HCT116 (cell line): ENCODE results near the gene PNPO. TPM values are rescaled to one million over a fixed set of nuclear protein-coding genes. Genes with fewer than 3 reads are reported as not detected.

Experiments used
- ATAC-seq: fragments of 200-7000 bp; cut with Tn5 transposase; 2 replicates; pipeline ENCODE4 v1.9.1; 2020; ENCODE audit warnings: mild to moderate bottlenecking, moderate library complexity
- BruUV-seq: library from RNA; stranded (reverse); fragments of 400-500 nt; replicated peaks from 2 replicates; lab custom pipeline; 2021; lab: Mats Ljungman, UMichigan
- CTCF ChIA-PET: fragments of 300-600 bp; sonication (Branson Sonifier 250); formaldehyde crosslinking; loops from one replicate; lab custom pipeline; 2021; ENCODE audit warnings: antibody characterized with exemption; lab: Charles Lee
- POLR2A ChIA-PET: fragments of 300-600, 350-600 bp; sonication (Branson Sonifier 250); formaldehyde crosslinking; loops from one replicate; lab custom pipeline; 2021; ENCODE audit warnings: antibody characterized with exemption; lab: Charles Lee
- RAD21 ChIA-PET, 2 experiments: fragments of 300-600 bp; sonication (Branson Sonifier 250); formaldehyde crosslinking; loops; one replicate each; lab custom pipeline; 2023; ENCODE audit warnings: low total read pairs in 2 of 2; ENCODE audit not compliant: uncharacterized antibody in 2 of 2, unreplicated experiment in 2 of 2, low non-redundant PET in 1 of 2; lab: Charles Lee
- DNase-seq: peaks from one replicate; pipeline ENCODE4 v3.0.0-alpha.2; 2010; ENCODE audit warnings: low read depth, low spot score
- H2AFZ ChIP-seq: fragments of 200-600 bp; shearing (Covaris generic), sonication (generic); 2 replicates; pipeline ENCODE4 v1.6.1; 2017; ENCODE audit warnings: low read depth, mixed run types, mixed read lengths, antibody characterized with exemption, low read length; ENCODE audit not compliant: poor library complexity, severe bottlenecking
- H3K27ac ChIP-seq: 2 replicates; pipeline ENCODE4 v1.5.1; 2012; ENCODE audit warnings: low read depth, low read length
- H3K27me3 ChIP-seq: fragments of 200-600 bp; sonication (generic); 2 replicates; pipeline ENCODE4 v1.6.1; 2016; ENCODE audit warnings: mixed run types, low read length, mixed read lengths; ENCODE audit not compliant: insufficient read depth
- H3K36me3 ChIP-seq, 2 experiments: fragments of 200-500 bp in 1 of 2; fragments of 200-600 bp in 1 of 2; sonication (Bioruptor generic) in 1 of 2; sonication (generic) in 1 of 2; 2 replicates each; pipeline versions ENCODE4 v1.5.1 to v1.6.1; 2014 to 2016; ENCODE audit warnings: low read length in 2 of 2, inconsistent platforms in 1 of 2, mixed read lengths in 1 of 2, mixed run types in 1 of 2; ENCODE audit not compliant: insufficient read depth in 2 of 2, control insufficient read depth in 1 of 2
- H3K4me1 ChIP-seq, 2 experiments: fragments of 200-600 bp in 1 of 2; sonication (generic) in 1 of 2; 2 replicates each; pipeline versions ENCODE4 v1.5.1 to v1.6.1; 2012 to 2017; ENCODE audit warnings: low read length in 2 of 2, inconsistent platforms in 1 of 2, mild to moderate bottlenecking in 1 of 2, mixed read lengths in 1 of 2, mixed run types in 1 of 2, moderate library complexity in 1 of 2; ENCODE audit not compliant: insufficient read depth in 2 of 2, control insufficient read depth in 1 of 2
- H3K4me2 ChIP-seq: fragments of 200-600 bp; sonication (generic); 2 replicates; pipeline ENCODE4 v1.6.1; 2017; ENCODE audit warnings: mixed run types, low read length, mixed read lengths
- H3K4me3 ChIP-seq, 2 experiments: fragments of 200-600 bp in 1 of 2; sonication (generic) in 1 of 2; replicated peaks in 1 of 2; 2 replicates each; pipeline ENCODE4 v1.5.1; 2011 to 2016; ENCODE audit warnings: low read length in 2 of 2, control low read depth in 1 of 2, low read depth in 1 of 2, mild to moderate bottlenecking in 1 of 2, mixed read lengths in 1 of 2, mixed run types in 1 of 2
- H3K79me2 ChIP-seq: fragments of 200-600 bp; sonication (generic); 2 replicates; pipeline ENCODE4 v1.6.1; 2017; ENCODE audit warnings: mild to moderate bottlenecking, mixed run types, low read length, moderate library complexity, mixed read lengths; ENCODE audit not compliant: insufficient read depth
- H3K9ac ChIP-seq: fragments of 200-600 bp; sonication (generic); 2 replicates; pipeline ENCODE4 v1.6.1; 2016; ENCODE audit warnings: low read length, mixed read lengths
- H3K9me2 ChIP-seq: fragments of 200-600 bp; sonication (generic), shearing (Covaris generic); 2 replicates; pipeline ENCODE4 v1.6.1; 2017; ENCODE audit warnings: mixed run types, mild to moderate bottlenecking, moderate library complexity; ENCODE audit not compliant: insufficient read depth
- H3K9me3 ChIP-seq, 2 experiments: fragments of 200-500 bp in 1 of 2; fragments of 200-600 bp in 1 of 2; sonication (Bioruptor generic) in 1 of 2; sonication (generic) in 1 of 2; 2 replicates each; pipeline ENCODE4 v1.6.1; 2014 to 2017; ENCODE audit warnings: low read length in 2 of 2, mixed read lengths in 2 of 2, inconsistent platforms in 1 of 2, low read depth in 1 of 2, mild to moderate bottlenecking in 1 of 2, mixed run types in 1 of 2, moderate library complexity in 1 of 2; ENCODE audit not compliant: control insufficient read depth in 1 of 2, insufficient read depth in 1 of 2
- H4K20me1 ChIP-seq: fragments of 200-600 bp; sonication (generic), shearing (Covaris generic); 2 replicates; pipeline ENCODE4 v1.6.1; 2017; ENCODE audit warnings: mixed run types, mild to moderate bottlenecking, moderate library complexity; ENCODE audit not compliant: insufficient read depth
- EGR1 ChIP-seq: IDR thresholded peaks from 2 replicates; pipeline ENCODE4 v1.6.1; 2012; ENCODE audit warnings: low read depth
- ELF1 ChIP-seq: IDR thresholded peaks from 2 replicates; pipeline ENCODE4 v1.6.1; 2012; ENCODE audit warnings: low read depth, borderline replicate concordance
- EZH2 ChIP-seq: fragments of 200-600 bp; sonication (generic); IDR thresholded peaks from 2 replicates; pipeline ENCODE4 v1.6.1; 2017; ENCODE audit warnings: antibody characterized with exemption, mixed run types
- EZH2phosphoT487 ChIP-seq: fragments of 200-600 bp; IDR thresholded peaks from 2 replicates; pipeline ENCODE4 v1.6.1; 2018; ENCODE audit warnings: antibody characterized with exemption, borderline replicate concordance
- FOSL1 ChIP-seq: IDR thresholded peaks from 2 replicates; pipeline ENCODE4 v1.6.1; 2012; ENCODE audit warnings: low read depth
- JUND ChIP-seq: IDR thresholded peaks from 2 replicates; pipeline ENCODE4 v1.6.1; 2012
- POLR2A ChIP-seq: IDR thresholded peaks from 2 replicates; pipeline ENCODE4 v1.7.0; 2011; ENCODE audit warnings: borderline replicate concordance; ENCODE audit not compliant: insufficient read depth, insufficient read length; ENCODE audit errors: extremely low read depth
- POLR2AphosphoS5 ChIP-seq: IDR thresholded peaks from 2 replicates; pipeline ENCODE4 v1.6.1; 2011; ENCODE audit warnings: mild to moderate bottlenecking, low read depth, low read length, moderate library complexity
- RAD21 ChIP-seq: IDR thresholded peaks from 2 replicates; pipeline ENCODE4 v1.6.1; 2012; ENCODE audit warnings: low read depth, mild to moderate bottlenecking
- SIN3A ChIP-seq: IDR thresholded peaks from 2 replicates; pipeline ENCODE4 v1.6.1; 2012; ENCODE audit warnings: low read depth
- SP1 ChIP-seq: IDR thresholded peaks from 2 replicates; pipeline ENCODE4 v1.6.1; 2012; ENCODE audit warnings: low read depth
- SRF ChIP-seq: IDR thresholded peaks from 2 replicates; pipeline ENCODE4 v1.6.1; 2012; ENCODE audit warnings: low read depth
- YY1 ChIP-seq: IDR thresholded peaks from 2 replicates; pipeline ENCODE4 v1.6.1; 2011; ENCODE audit warnings: low read length, low read depth, moderate library complexity, mild to moderate bottlenecking; ENCODE audit not compliant: insufficient replicate concordance; ENCODE audit errors: extremely low read depth
- ZFX ChIP-seq: fragments of 450-650 bp; IDR thresholded peaks from 2 replicates; pipeline ENCODE4 v1.6.1; 2017
- ZNF274 ChIP-seq: fragments of 200-500 bp; sonication (Bioruptor generic); IDR thresholded peaks from 2 replicates; pipeline ENCODE4 v1.6.1; 2014; ENCODE audit warnings: mild to moderate bottlenecking, low read depth, low read length, inconsistent platforms
- intact Hi-C: fragments of 100-400 bp; cut with micrococcal nuclease; formaldehyde crosslinking; loops from 2 replicates; pipeline ENCODE4 v1.10.0; 2022
- total RNA-seq: library from RNA; stranded (reverse); gene quantifications from one replicate; pipeline ENCODE4 v1.2.1, GENCODE V29; 2021; ENCODE audit not compliant: unreplicated experiment
- TF ChIP-seq, protein P1 (sequence below): IDR thresholded peaks from 2 replicates; pipeline ENCODE4 v1.6.1; 2012
- TF ChIP-seq, protein P2 (sequence below): IDR thresholded peaks from 2 replicates; pipeline ENCODE4 v1.6.1; 2011; ENCODE audit warnings: mild to moderate bottlenecking, low read length, moderate library complexity; ENCODE audit not compliant: insufficient replicate concordance; ENCODE audit errors: extremely low read depth
- TF ChIP-seq, protein P3 (sequence below), 3 experiments: fragments of 200-600 bp in 1 of 3; sonication (generic) in 1 of 3; IDR thresholded peaks in 2 of 3; conservative IDR thresholded peaks in 1 of 3; 2 replicates each; pipeline ENCODE4 v1.5.1; 2012 to 2017; ENCODE audit warnings: low read depth in 2 of 3, low read length in 2 of 3, antibody characterized with exemption in 1 of 3, borderline replicate concordance in 1 of 3, control low read depth in 1 of 3, mild to moderate bottlenecking in 1 of 3, mixed read lengths in 1 of 3, mixed run types in 1 of 3, moderate library complexity in 1 of 3; ENCODE audit not compliant: insufficient read depth in 1 of 3
- TF ChIP-seq, protein P4 (sequence below): IDR thresholded peaks from 2 replicates; pipeline ENCODE4 v1.6.1; 2012; ENCODE audit warnings: low read depth

PNPO gene
- total RNA-seq, 1 experiment from 2014 or later: 74.9 TPM

DNA sequence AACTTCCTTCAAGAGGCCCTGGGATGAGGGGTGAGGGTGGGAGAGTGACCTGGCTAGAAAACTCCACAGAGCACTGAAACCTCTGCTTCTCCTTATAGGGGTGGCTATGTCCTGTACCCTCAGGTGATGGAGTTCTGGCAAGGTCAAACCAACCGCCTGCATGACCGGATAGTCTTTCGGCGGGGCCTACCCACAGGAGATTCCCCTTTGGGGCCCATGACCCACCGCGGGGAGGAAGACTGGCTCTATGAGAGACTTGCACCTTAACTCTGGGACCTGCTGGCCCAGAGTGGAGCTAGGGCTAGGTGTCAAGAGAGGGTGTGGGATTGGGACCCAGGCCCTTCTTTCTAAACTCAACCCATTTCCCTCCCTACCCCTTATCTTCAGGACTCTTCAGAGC lies 5.1 kb downstream of the PNPO start:
- BruUV-seq: no TSS peak
- intact Hi-C loops: no loop called here
- peaks cover 10 to 12% of the 10 kb centered on the region in 2 experiments; a peak in 3 of 4 replicates for H3K36me3 ChIP-seq

More for the DNA sequence above, 5.1 kb downstream of the PNPO start:
- Histone ChIP-seq H3K4me3 (no peak overlapping the region), H2AFZ (no peak overlapping the region), H3K79me2 (peaks cover 17% of the 10 kb centered on the region), H3K27me3 (no peaks in the 10 kb centered on the region), H3K9me3 (no peaks in the 10 kb centered on the region), H3K27ac (peak overlapping the region; percentile 66), H3K9me2 (no peaks in the 10 kb centered on the region), H3K4me1 (peaks cover 35 to 54% of the 10 kb centered on the region in 2 experiments), H3K4me2 (peak overlapping the region; percentile 53; the same call in 1 of the 2 replicates), H3K9ac (no peak overlapping the region), H4K20me1 (no peaks in the 10 kb centered on the region)
- POLR2A ChIA-PET: interaction anchor here (0.6 to 4.3 kb wide), 6 partner anchors 9 to 102 kb away, joined by 3 to 20 read pairs (median 5); partner anchors contain the start of genes CDK5RAP3, NFE2L1, PRR15L and SP2
- CTCF ChIA-PET: interaction anchor here (0.7 to 5.1 kb wide), 37 partner anchors 9 to 389 kb away, joined by 3 to 83 read pairs (median 5); partner anchors contain the start of genes CDK5RAP3, LRRC46, MRPL10 and OSBPL7
- ATAC-seq (0 out of 2 replicates have a peak, but pooled peaks have one; percentile 1), DNase-seq (no peak)
- RAD21 ChIA-PET: interaction anchor here (0.6 to 1.3 kb wide), 6 partner anchors 9 to 105 kb away, joined by 3 to 8 read pairs (median 4); partner anchors contain the start of genes CDK5RAP3 (in 2 of the 2), PRR15L (in 1 of the 2) and SCRN2 (in 1 of the 2)
- TF ChIP-seq, protein P1, sequence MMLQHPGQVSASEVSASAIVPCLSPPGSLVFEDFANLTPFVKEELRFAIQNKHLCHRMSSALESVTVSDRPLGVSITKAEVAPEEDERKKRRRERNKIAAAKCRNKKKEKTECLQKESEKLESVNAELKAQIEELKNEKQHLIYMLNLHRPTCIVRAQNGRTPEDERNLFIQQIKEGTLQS: no peak
- TF ChIP-seq RAD21 (no peak), EZH2phosphoT487 (no peak), SIN3A (no peak), POLR2A (no peak), EZH2 (no peak), ELF1 (no peak), JUND (no peak), ZFX (no peak), SP1 (no peak), POLR2AphosphoS5 (no peak), FOSL1 (no peak), SRF (no peak), EGR1 (no peak), ZNF274 (no peak), YY1 (no peak)
- TF ChIP-seq, protein P2, sequence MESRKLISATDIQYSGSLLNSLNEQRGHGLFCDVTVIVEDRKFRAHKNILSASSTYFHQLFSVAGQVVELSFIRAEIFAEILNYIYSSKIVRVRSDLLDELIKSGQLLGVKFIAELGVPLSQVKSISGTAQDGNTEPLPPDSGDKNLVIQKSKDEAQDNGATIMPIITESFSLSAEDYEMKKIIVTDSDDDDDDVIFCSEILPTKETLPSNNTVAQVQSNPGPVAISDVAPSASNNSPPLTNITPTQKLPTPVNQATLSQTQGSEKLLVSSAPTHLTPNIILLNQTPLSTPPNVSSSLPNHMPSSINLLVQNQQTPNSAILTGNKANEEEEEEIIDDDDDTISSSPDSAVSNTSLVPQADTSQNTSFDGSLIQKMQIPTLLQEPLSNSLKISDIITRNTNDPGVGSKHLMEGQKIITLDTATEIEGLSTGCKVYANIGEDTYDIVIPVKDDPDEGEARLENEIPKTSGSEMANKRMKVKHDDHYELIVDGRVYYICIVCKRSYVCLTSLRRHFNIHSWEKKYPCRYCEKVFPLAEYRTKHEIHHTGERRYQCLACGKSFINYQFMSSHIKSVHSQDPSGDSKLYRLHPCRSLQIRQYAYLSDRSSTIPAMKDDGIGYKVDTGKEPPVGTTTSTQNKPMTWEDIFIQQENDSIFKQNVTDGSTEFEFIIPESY: no peak
- TF ChIP-seq, protein P3, sequence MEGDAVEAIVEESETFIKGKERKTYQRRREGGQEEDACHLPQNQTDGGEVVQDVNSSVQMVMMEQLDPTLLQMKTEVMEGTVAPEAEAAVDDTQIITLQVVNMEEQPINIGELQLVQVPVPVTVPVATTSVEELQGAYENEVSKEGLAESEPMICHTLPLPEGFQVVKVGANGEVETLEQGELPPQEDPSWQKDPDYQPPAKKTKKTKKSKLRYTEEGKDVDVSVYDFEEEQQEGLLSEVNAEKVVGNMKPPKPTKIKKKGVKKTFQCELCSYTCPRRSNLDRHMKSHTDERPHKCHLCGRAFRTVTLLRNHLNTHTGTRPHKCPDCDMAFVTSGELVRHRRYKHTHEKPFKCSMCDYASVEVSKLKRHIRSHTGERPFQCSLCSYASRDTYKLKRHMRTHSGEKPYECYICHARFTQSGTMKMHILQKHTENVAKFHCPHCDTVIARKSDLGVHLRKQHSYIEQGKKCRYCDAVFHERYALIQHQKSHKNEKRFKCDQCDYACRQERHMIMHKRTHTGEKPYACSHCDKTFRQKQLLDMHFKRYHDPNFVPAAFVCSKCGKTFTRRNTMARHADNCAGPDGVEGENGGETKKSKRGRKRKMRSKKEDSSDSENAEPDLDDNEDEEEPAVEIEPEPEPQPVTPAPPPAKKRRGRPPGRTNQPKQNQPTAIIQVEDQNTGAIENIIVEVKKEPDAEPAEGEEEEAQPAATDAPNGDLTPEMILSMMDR (IDR thresholded peaks at IDR 0.05 in 2 of 3, conservative IDR thresholded peaks at IDR 0.05 in 1 of 3; ENCODE audit: borderline replicate concordance in 1 of 3, insufficient read depth in 1 of 3, low read depth in 2 of 3, low read length in 2 of 3): no peak
- TF ChIP-seq, protein P4, sequence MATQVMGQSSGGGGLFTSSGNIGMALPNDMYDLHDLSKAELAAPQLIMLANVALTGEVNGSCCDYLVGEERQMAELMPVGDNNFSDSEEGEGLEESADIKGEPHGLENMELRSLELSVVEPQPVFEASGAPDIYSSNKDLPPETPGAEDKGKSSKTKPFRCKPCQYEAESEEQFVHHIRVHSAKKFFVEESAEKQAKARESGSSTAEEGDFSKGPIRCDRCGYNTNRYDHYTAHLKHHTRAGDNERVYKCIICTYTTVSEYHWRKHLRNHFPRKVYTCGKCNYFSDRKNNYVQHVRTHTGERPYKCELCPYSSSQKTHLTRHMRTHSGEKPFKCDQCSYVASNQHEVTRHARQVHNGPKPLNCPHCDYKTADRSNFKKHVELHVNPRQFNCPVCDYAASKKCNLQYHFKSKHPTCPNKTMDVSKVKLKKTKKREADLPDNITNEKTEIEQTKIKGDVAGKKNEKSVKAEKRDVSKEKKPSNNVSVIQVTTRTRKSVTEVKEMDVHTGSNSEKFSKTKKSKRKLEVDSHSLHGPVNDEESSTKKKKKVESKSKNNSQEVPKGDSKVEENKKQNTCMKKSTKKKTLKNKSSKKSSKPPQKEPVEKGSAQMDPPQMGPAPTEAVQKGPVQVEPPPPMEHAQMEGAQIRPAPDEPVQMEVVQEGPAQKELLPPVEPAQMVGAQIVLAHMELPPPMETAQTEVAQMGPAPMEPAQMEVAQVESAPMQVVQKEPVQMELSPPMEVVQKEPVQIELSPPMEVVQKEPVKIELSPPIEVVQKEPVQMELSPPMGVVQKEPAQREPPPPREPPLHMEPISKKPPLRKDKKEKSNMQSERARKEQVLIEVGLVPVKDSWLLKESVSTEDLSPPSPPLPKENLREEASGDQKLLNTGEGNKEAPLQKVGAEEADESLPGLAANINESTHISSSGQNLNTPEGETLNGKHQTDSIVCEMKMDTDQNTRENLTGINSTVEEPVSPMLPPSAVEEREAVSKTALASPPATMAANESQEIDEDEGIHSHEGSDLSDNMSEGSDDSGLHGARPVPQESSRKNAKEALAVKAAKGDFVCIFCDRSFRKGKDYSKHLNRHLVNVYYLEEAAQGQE: no peak
